NB4 (cell line): ENCODE results near the gene INSC.

Experiments used
- DNase-seq: peaks from one replicate; pipeline ENCODE4 v3.0.0; 2010; ENCODE audit warnings: low read depth
- H3K4me3 ChIP-seq: one replicate; pipeline ENCODE4 v1.5.1; 2011; ENCODE audit warnings: mild to moderate bottlenecking, low read depth, low read length, moderate library complexity
- MYC ChIP-seq: IDR thresholded peaks from 2 replicates; pipeline ENCODE4 v1.6.1; 2011; ENCODE audit warnings: low read depth, low read length
- POLR2A ChIP-seq: IDR thresholded peaks from 2 replicates; pipeline ENCODE4 v1.6.1; 2011; ENCODE audit warnings: mild to moderate bottlenecking; ENCODE audit not compliant: insufficient read length; ENCODE audit errors: extremely low read depth
- TF ChIP-seq, protein P1 (sequence below): IDR thresholded peaks from one replicate; pipeline ENCODE4 v1.5.1; 2012; ENCODE audit warnings: low read depth, low read length
- TF ChIP-seq, protein P2 (sequence below): IDR thresholded peaks from 2 replicates; pipeline ENCODE4 v1.6.1; 2011; ENCODE audit warnings: low read depth, low read length

The INSC gene

DNA sequence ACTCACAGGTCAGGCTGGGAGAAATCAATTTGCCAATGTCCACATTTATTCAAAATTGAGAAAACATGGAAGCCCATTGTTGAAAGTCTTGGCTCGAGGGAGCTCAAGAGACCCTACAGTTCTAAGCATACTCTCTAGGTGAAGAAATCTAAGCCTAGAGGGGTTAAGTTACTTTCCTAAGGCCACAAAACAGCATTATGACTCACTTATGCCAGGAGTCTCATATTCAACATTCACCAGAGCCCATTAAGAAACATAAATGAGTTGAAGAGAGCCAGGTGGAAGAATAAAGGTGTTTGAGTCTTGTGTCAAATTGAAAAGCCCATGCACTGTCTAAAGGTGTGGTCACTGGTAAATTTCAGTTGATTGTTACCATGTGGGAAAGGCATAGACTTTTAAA lies 108.1 kb downstream of the INSC start:
- TF ChIP-seq, protein P1, sequence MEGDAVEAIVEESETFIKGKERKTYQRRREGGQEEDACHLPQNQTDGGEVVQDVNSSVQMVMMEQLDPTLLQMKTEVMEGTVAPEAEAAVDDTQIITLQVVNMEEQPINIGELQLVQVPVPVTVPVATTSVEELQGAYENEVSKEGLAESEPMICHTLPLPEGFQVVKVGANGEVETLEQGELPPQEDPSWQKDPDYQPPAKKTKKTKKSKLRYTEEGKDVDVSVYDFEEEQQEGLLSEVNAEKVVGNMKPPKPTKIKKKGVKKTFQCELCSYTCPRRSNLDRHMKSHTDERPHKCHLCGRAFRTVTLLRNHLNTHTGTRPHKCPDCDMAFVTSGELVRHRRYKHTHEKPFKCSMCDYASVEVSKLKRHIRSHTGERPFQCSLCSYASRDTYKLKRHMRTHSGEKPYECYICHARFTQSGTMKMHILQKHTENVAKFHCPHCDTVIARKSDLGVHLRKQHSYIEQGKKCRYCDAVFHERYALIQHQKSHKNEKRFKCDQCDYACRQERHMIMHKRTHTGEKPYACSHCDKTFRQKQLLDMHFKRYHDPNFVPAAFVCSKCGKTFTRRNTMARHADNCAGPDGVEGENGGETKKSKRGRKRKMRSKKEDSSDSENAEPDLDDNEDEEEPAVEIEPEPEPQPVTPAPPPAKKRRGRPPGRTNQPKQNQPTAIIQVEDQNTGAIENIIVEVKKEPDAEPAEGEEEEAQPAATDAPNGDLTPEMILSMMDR = no peak
- TF ChIP-seq, protein P2, sequence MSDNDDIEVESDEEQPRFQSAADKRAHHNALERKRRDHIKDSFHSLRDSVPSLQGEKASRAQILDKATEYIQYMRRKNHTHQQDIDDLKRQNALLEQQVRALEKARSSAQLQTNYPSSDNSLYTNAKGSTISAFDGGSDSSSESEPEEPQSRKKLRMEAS = no peak
- TF ChIP-seq MYC (no peak), POLR2A (no peak)
- DNase-seq = no peak
- H3K4me3 ChIP-seq = no peak overlapping the region

DNA sequence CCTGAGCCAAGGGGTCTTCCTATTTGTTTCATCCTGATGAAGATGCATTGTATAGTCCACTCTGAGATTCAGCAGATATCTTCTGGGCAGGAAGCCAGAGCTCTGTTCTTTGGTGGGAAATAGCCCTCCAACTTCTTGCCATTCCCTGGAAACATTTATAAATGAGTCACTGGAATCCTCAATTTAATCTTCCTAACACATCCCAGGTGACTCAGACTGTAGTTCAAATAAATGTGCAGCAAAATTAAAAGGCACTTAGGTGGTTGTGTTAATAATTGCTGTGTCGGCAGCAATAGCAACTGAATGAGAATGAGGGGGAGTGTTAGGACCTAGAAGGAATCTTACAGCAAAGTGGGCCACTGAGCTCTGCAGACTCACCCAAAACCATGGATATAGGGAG lies 108.6 kb downstream of the INSC start:
- no peak for DNase-seq
- TF ChIP-seq, protein P1 = no peak
- TF ChIP-seq POLR2A (no peak), MYC (no peak)
- TF ChIP-seq, protein P2 = no peak
- no peak overlapping the region for H3K4me3 ChIP-seq

DNA sequence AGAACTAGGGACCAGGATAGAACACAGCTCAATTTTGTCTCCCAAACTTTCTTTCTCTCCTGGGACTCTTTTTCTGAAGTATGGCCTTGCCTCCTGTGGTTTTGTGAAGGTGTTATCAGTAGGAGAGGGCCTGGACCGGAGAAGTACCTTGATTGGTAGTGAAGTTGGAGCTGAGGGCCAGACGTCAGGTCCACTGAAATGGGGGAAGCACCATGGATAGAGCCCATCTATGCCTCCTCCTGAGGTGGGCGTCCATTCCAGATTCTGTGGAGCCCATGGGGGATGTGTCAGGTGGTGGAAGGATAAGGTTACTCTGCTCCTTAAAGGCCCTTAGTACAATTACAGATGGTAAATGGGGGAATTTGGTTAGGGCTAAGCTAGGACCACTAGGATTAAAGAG lies 109.7 kb downstream of the INSC start:
- no peak for DNase-seq
- H3K4me3 ChIP-seq = no peak overlapping the region
- TF ChIP-seq, protein P1 = no peak
- TF ChIP-seq MYC (no peak), POLR2A (no peak)
- TF ChIP-seq, protein P2 = no peak

DNA sequence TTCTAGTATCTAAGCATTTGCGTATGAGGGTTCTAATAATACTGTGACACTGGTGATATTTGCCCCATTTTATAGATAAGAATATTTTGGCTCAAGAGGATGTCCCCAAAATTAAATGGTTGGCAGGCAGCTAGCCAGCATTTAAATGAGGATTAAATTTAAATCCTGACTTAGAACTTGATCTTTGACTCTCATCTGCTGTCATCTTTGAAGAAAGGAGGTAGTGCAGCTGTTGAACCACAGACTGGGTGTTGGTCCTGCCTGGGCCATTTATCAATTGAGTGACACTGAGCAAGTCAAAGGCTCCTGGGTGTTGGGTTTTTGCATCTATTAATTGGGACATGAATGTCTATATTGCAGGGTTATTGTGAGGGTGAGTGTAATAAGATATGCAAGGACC lies 112.3 kb downstream of the INSC start:
- TF ChIP-seq MYC (no peak), POLR2A (no peak)
- TF ChIP-seq, protein P1 = no peak
- TF ChIP-seq, protein P2 = no peak
- DNase-seq = no peak
- no peak overlapping the region for H3K4me3 ChIP-seq

DNA sequence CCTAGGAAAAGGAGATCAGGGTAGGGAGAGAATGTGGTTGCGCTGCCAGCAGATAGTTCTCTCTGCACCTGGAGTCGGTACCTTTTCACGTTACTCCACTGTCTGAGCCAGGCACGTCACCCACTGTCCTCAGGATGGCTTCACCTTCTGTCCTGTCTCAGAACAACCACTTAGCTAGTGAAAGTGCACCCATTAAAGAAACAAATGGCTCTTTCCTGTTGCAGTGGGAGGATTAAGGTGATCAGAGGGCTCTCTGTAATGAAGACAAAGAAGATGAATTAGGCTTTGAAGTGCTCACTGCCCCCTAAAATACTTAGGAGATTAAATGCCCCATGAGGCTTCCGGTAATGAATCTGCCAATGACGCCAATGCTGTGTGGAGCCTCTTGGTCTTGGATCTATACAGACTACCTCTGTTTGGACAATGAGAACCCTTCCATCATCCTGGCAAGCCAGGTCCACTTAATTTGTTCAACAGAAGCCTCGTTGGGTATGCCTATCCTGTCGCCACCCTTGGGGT lies 113.7 kb downstream of the INSC start:
- no peak for DNase-seq
- TF ChIP-seq POLR2A = no peak
- TF ChIP-seq, protein P2 = no peak
- TF ChIP-seq MYC = no peak
- TF ChIP-seq, protein P1 = no peak
- H3K4me3 ChIP-seq = no peak overlapping the region

DNA sequence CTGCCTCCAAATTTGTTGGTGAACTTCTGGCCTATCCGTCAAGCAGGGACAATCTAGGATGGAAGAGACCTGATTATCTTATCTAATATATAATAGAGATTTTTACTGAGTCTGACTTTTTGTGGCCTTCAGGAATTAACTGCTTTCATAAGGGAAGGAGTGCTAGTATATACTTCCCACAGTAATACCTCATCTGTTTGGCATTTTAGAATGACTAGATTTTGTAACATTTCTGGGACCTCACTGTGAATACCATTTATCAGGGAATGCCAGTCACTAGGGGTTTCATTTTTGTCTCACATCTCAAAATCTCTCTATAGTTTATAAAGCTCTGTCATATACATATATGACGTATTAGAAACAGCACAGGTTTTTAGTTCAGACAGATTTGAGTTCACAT lies 114.3 kb downstream of the INSC start:
- TF ChIP-seq, protein P2 = no peak
- TF ChIP-seq, protein P1 = no peak
- no peak for TF ChIP-seq POLR2A
- H3K4me3 ChIP-seq = no peak overlapping the region
- no peak for DNase-seq
